WTC11 (cell line): ENCODE results near the gene MICAL3. TPM values are rescaled to one million over a fixed set of nuclear protein-coding genes. Genes with fewer than 3 reads are reported as not detected.

Experiments used
- ATAC-seq: fragments of 200-7000 bp; cut with Tn5 transposase; 2 replicates; pipeline ENCODE4 v1.10.0; 2021; ENCODE audit warnings: mild to moderate bottlenecking, moderate library complexity
- CTCF ChIA-PET: fragments of 300-600 bp; sonication (Branson Sonifier 250); formaldehyde crosslinking; loops from one replicate; lab custom pipeline; 2021; ENCODE audit warnings: antibody characterized with exemption; lab: Charles Lee
- POLR2A ChIA-PET: fragments of 350-600 bp; sonication (Branson Sonifier 250); formaldehyde crosslinking; loops from one replicate; lab custom pipeline; 2021; ENCODE audit warnings: antibody characterized with exemption; lab: Charles Lee
- DNase-seq: peaks from one replicate; pipeline ENCODE4 v3.0.0; 2021; ENCODE audit warnings: low spot score
- H3K27ac Mint-ChIP-seq: 2 replicates; pipeline ENCODE4 v1.8.0; 2021; ENCODE audit warnings: mixed read lengths
- H3K27me3 Mint-ChIP-seq: 2 replicates; pipeline ENCODE4 v1.8.0; 2021; ENCODE audit warnings: low read depth, mild to moderate bottlenecking, moderate library complexity, mixed read lengths
- H3K36me3 Mint-ChIP-seq: 2 replicates; pipeline ENCODE4 v1.8.0; 2021; ENCODE audit warnings: mixed read lengths
- H3K4me1 Mint-ChIP-seq: 2 replicates; pipeline ENCODE4 v1.8.0; 2022; ENCODE audit warnings: mixed read lengths
- H3K4me3 Mint-ChIP-seq: 2 replicates; pipeline ENCODE4 v1.8.0; 2021; ENCODE audit warnings: mild to moderate bottlenecking, moderate library complexity, mixed read lengths
- H3K9me3 Mint-ChIP-seq: 2 replicates; pipeline ENCODE4 v1.8.0; 2021; ENCODE audit warnings: mixed read lengths
- CBFB ChIP-seq: sonication (generic); formaldehyde crosslinking; IDR thresholded peaks from 2 replicates; pipeline ENCODE4 v1.8.1; 2022; ENCODE audit warnings: mild to moderate bottlenecking, low read depth, missing genetic modification reagents
- ETV6 ChIP-seq: sonication (generic); formaldehyde crosslinking; IDR thresholded peaks from 2 replicates; pipeline ENCODE4 v1.8.1; 2022; ENCODE audit warnings: mild to moderate bottlenecking, missing genetic modification reagents
- FOXP1 ChIP-seq: sonication (generic); formaldehyde crosslinking; IDR thresholded peaks from 2 replicates; pipeline ENCODE4 v1.8.0; 2022; ENCODE audit warnings: missing genetic modification reagents, mild to moderate bottlenecking, moderate library complexity, borderline replicate concordance
- GABPB1 ChIP-seq: sonication (generic); formaldehyde crosslinking; IDR thresholded peaks from 2 replicates; pipeline ENCODE4 v1.8.1; 2023; ENCODE audit warnings: mild to moderate bottlenecking, missing genetic modification reagents
- GTF2I ChIP-seq: fragments of 250-450 bp; sonication (Bioruptor Pico); conservative IDR thresholded peaks from 2 replicates; pipeline ENCODE4 v1.4.0; 2021; ENCODE audit warnings: mild to moderate bottlenecking
- IRF2 ChIP-seq: sonication (generic); formaldehyde crosslinking; IDR thresholded peaks from 2 replicates; pipeline ENCODE4 v1.8.0; 2022; ENCODE audit warnings: low read depth, missing genetic modification reagents, borderline replicate concordance
- JAZF1 ChIP-seq: fragments of 250-450 bp; sonication (Bioruptor Pico); IDR thresholded peaks from 2 replicates; pipeline ENCODE4 v1.9.0; 2021; ENCODE audit warnings: moderate library complexity, mild to moderate bottlenecking, inconsistent platforms
- MXD4 ChIP-seq: fragments of 250-450 bp; sonication (Bioruptor Pico); IDR thresholded peaks from 2 replicates; pipeline ENCODE4 v1.8.0; 2021; ENCODE audit warnings: mild to moderate bottlenecking, moderate library complexity, borderline replicate concordance
- MYBL2 ChIP-seq: sonication (generic); formaldehyde crosslinking; IDR thresholded peaks from 2 replicates; pipeline ENCODE4 v1.8.1; 2023; ENCODE audit warnings: mild to moderate bottlenecking, moderate library complexity, missing genetic modification reagents
- NFE2L1 ChIP-seq: sonication (generic); formaldehyde crosslinking; IDR thresholded peaks from 2 replicates; pipeline ENCODE4 v1.8.1; 2023; ENCODE audit warnings: missing genetic modification reagents
- NR2C2 ChIP-seq: sonication (generic); formaldehyde crosslinking; IDR thresholded peaks from 2 replicates; pipeline ENCODE4 v1.8.0; 2022; ENCODE audit warnings: mild to moderate bottlenecking, missing genetic modification reagents
- RELA ChIP-seq: sonication (generic); formaldehyde crosslinking; IDR thresholded peaks from 2 replicates; pipeline ENCODE4 v1.8.1; 2022; ENCODE audit warnings: missing genetic modification reagents, mild to moderate bottlenecking, borderline replicate concordance
- RORB ChIP-seq: fragments of 250-450 bp; sonication (Bioruptor Pico); IDR thresholded peaks from 2 replicates; pipeline ENCODE4 v1.9.0; 2021; ENCODE audit warnings: mild to moderate bottlenecking
- SMAD4 ChIP-seq: sonication (generic); formaldehyde crosslinking; IDR thresholded peaks from 2 replicates; pipeline ENCODE4 v1.8.0; 2022; ENCODE audit warnings: mild to moderate bottlenecking, missing genetic modification reagents
- SOX15 ChIP-seq: fragments of 250-450 bp; sonication (Bioruptor Pico); IDR thresholded peaks from 2 replicates; pipeline ENCODE4 v1.9.0; 2021; ENCODE audit warnings: mild to moderate bottlenecking
- ZNF671 ChIP-seq: fragments of 250-450 bp; sonication (Bioruptor Pico); IDR thresholded peaks from 2 replicates; pipeline ENCODE4 v1.8.0; 2021; ENCODE audit warnings: mild to moderate bottlenecking
- total RNA-seq: library from RNA; stranded (reverse); gene quantifications from 3 replicates; pipeline ENCODE4 v1.2.3, GENCODE V29; 2021
- TF ChIP-seq, protein P1 (sequence below): sonication (generic); formaldehyde crosslinking; IDR thresholded peaks from 2 replicates; pipeline ENCODE4 v1.8.1; 2023; ENCODE audit warnings: mild to moderate bottlenecking, moderate library complexity, missing genetic modification reagents
- TF ChIP-seq, protein P2 (sequence below): sonication (generic); formaldehyde crosslinking; IDR thresholded peaks from 2 replicates; pipeline ENCODE4 v1.8.1; 2022; ENCODE audit warnings: missing genetic modification reagents, borderline replicate concordance
- TF ChIP-seq, protein P3 (sequence below): fragments of 250-450 bp; sonication (Bioruptor Pico); IDR thresholded peaks from 2 replicates; pipeline ENCODE4 v1.9.0; 2021; ENCODE audit warnings: mild to moderate bottlenecking
- TF ChIP-seq, protein P4 (sequence below): sonication (generic); formaldehyde crosslinking; conservative IDR thresholded peaks from 2 replicates; pipeline ENCODE4 v1.8.1; 2022; ENCODE audit warnings: mild to moderate bottlenecking, missing genetic modification reagents
- TF ChIP-seq, protein P5 (sequence below): sonication (generic); formaldehyde crosslinking; IDR thresholded peaks from 2 replicates; pipeline ENCODE4 v1.8.0; 2022; ENCODE audit warnings: mild to moderate bottlenecking, missing genetic modification reagents
- TF ChIP-seq, protein P6 (sequence below): sonication (generic); formaldehyde crosslinking; IDR thresholded peaks from 2 replicates; pipeline ENCODE4 v1.8.1; 2023; ENCODE audit warnings: mild to moderate bottlenecking, missing genetic modification reagents
- TF ChIP-seq, protein P7 (sequence below): fragments of 250-450 bp; sonication (Bioruptor Pico); conservative IDR thresholded peaks from 2 replicates; pipeline ENCODE4 v1.9.0; 2021; ENCODE audit warnings: mild to moderate bottlenecking

Gene MICAL3
- total RNA-seq, 1 experiment from 2014 or later: 41.2 TPM

DNA sequence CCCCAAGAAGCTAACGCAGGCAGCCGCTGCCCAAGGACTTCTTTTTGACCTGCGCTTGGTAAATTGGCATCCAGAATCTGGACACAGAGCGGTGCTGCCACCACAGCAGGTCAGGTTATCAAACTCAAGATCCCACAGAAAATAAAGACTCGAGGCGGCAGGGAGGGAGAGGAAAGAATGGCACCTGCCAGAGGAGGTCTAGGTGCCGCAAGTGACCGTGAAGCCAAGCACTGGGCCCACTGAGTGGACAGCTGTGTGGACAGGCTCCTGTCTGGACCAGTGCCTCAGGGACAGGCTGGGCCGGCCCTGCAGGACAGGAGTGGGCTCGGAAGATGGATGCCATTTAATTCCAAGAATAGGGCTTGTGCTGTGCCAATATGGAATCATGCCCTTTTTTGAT, 277.4 kb downstream of the MICAL3 start:
- DNase-seq (no peak), ATAC-seq (no peak)
- Mint-ChIP-seq H3K4me3 (no peak overlapping the region), H3K27me3 (no peaks in the 10 kb centered on the region), H3K4me1 (peaks cover 16% of the 10 kb centered on the region), H3K36me3 (no peaks in the 10 kb centered on the region), H3K27ac (no peak overlapping the region), H3K9me3 (no peaks in the 10 kb centered on the region)
- ChIA-PET POLR2A (no interaction called here), CTCF (interaction anchor here (0.6 to 9.7 kb wide), 4 partner anchors 39 to 395 kb away, joined by 3 to 302 read pairs (median 4); no protein-coding TSS in a partner anchor)
- TF ChIP-seq NR2C2 (CRISPR knock-in tag): no peak
- TF ChIP-seq, protein P1, sequence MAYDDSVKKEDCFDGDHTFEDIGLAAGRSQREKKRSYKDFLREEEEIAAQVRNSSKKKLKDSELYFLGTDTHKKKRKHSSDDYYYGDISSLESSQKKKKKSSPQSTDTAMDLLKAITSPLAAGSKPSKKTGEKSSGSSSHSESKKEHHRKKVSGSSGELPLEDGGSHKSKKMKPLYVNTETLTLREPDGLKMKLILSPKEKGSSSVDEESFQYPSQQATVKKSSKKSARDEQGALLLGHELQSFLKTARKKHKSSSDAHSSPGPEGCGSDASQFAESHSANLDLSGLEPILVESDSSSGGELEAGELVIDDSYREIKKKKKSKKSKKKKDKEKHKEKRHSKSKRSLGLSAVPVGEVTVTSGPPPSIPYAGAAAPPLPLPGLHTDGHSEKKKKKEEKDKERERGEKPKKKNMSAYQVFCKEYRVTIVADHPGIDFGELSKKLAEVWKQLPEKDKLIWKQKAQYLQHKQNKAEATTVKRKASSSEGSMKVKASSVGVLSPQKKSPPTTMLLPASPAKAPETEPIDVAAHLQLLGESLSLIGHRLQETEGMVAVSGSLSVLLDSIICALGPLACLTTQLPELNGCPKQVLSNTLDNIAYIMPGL (CRISPR knock-in tag): no peak
- no peak for TF ChIP-seq CBFB (CRISPR knock-in tag)
- no peak for TF ChIP-seq ZNF671 (CRISPR knock-in tag)
- no peak for TF ChIP-seq SOX15 (CRISPR knock-in tag)
- no peak for TF ChIP-seq JAZF1 (CRISPR knock-in tag)

DNA sequence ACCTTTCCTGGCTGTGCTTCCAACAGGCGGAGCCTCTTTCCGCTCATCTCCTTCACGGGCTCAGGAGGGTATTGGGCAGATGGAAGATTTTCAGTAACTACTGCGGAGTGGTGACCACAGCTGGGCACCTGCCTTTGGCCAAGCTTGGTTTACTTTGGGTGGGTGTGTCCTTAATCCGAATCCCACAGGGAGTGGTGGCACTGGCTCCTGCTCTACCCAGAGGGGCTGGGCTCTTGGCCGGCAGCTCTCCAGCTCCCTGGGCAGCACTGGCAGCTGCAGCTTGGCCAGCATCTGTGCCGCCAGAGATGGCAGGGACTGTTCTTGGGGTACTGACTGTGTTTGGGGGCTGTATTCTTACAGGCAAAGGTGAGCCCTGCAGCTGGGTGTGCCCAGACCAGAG, 279.9 kb downstream of the MICAL3 start:
- Mint-ChIP-seq H3K36me3 (no peaks in the 10 kb centered on the region), H3K4me3 (no peak overlapping the region)
- DNase-seq (no peak), ATAC-seq (no peak)
- POLR2A ChIA-PET: interaction anchor here (0.9 kb wide), 1 partner anchor 41 kb away, joined by 3 read pairs; no protein-coding TSS in a partner anchor
- TF ChIP-seq, protein P2, sequence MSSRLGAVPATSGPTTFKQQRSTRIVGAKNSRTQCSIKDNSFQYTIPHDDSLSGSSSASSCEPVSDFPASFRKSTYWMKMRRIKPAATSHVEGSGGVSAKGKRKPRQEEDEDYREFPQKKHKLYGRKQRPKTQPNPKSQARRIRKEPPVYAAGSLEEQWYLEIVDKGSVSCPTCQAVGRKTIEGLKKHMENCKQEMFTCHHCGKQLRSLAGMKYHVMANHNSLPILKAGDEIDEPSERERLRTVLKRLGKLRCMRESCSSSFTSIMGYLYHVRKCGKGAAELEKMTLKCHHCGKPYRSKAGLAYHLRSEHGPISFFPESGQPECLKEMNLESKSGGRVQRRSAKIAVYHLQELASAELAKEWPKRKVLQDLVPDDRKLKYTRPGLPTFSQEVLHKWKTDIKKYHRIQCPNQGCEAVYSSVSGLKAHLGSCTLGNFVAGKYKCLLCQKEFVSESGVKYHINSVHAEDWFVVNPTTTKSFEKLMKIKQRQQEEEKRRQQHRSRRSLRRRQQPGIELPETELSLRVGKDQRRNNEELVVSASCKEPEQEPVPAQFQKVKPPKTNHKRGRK (CRISPR knock-in tag): no peak
- TF ChIP-seq MYBL2 (CRISPR knock-in tag) (no peak), RORB (CRISPR knock-in tag) (no peak), GABPB1 (CRISPR knock-in tag) (no peak), GTF2I (CRISPR knock-in tag) (no peak), IRF2 (CRISPR knock-in tag) (no peak), ETV6 (CRISPR knock-in tag) (no peak), MXD4 (CRISPR knock-in tag) (no peak), NFE2L1 (CRISPR knock-in tag) (no peak), SMAD4 (CRISPR knock-in tag) (no peak), RELA (no peak), FOXP1 (CRISPR knock-in tag) (no peak)
- TF ChIP-seq, protein P3, sequence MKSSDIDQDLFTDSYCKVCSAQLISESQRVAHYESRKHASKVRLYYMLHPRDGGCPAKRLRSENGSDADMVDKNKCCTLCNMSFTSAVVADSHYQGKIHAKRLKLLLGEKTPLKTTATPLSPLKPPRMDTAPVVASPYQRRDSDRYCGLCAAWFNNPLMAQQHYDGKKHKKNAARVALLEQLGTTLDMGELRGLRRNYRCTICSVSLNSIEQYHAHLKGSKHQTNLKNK (CRISPR knock-in tag): no peak
- TF ChIP-seq, protein P4, sequence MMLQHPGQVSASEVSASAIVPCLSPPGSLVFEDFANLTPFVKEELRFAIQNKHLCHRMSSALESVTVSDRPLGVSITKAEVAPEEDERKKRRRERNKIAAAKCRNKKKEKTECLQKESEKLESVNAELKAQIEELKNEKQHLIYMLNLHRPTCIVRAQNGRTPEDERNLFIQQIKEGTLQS: no peak
- TF ChIP-seq, protein P5, sequence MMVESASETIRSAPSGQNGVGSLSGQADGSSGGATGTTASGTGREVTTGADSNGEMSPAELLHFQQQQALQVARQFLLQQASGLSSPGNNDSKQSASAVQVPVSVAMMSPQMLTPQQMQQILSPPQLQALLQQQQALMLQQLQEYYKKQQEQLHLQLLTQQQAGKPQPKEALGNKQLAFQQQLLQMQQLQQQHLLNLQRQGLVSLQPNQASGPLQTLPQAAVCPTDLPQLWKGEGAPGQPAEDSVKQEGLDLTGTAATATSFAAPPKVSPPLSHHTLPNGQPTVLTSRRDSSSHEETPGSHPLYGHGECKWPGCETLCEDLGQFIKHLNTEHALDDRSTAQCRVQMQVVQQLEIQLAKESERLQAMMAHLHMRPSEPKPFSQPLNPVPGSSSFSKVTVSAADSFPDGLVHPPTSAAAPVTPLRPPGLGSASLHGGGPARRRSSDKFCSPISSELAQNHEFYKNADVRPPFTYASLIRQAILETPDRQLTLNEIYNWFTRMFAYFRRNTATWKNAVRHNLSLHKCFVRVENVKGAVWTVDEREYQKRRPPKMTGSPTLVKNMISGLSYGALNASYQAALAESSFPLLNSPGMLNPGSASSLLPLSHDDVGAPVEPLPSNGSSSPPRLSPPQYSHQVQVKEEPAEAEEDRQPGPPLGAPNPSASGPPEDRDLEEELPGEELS: no peak
- TF ChIP-seq, protein P6, sequence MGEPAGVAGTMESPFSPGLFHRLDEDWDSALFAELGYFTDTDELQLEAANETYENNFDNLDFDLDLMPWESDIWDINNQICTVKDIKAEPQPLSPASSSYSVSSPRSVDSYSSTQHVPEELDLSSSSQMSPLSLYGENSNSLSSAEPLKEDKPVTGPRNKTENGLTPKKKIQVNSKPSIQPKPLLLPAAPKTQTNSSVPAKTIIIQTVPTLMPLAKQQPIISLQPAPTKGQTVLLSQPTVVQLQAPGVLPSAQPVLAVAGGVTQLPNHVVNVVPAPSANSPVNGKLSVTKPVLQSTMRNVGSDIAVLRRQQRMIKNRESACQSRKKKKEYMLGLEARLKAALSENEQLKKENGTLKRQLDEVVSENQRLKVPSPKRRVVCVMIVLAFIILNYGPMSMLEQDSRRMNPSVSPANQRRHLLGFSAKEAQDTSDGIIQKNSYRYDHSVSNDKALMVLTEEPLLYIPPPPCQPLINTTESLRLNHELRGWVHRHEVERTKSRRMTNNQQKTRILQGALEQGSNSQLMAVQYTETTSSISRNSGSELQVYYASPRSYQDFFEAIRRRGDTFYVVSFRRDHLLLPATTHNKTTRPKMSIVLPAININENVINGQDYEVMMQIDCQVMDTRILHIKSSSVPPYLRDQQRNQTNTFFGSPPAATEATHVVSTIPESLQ (CRISPR knock-in tag): no peak
- TF ChIP-seq, protein P7, sequence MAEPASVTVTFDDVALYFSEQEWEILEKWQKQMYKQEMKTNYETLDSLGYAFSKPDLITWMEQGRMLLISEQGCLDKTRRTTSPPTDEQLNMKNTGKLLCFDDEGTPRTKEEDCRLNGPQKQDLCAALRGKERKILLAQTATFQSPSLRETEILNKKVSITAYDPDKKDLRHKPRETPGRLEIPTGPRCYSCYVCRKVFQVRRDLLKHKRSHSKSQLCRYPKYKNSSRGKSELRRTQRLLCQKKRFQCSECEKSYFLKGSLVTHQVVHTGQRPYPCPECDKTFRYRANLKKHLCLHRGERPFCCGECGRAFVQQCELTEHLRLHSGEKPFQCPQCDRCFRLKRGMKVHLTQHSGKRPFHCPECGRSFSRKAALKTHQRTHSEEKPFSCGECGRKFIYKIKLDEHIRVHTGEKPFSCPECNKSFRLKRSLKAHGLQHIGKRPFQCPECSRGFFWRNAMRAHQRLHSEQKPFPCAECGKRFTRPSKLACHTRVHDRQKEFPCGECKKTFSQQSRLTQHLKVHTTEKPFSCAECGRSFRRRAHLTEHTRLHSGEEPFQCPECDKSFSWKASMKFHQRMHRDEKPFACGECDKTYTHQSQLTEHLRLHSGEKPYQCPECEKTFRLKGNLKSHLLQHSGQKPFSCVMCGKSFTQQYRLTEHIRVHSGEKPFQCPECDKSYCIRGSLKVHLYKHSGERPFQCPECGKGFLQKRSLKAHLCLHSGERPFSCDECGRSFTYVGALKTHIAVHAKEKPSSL (CRISPR knock-in tag): no peak
- TF ChIP-seq, all 79 proteins: peak for 0
- Mint-ChIP-seq H3K4me1 (peaks cover 19% of the 10 kb centered on the region), H3K27ac (no peak overlapping the region), H3K27me3 (no peaks in the 10 kb centered on the region), H3K9me3 (no peaks in the 10 kb centered on the region)
- CTCF ChIA-PET: interaction anchor here (0.9 to 9.7 kb wide), 16 partner anchors 10 to 665 kb away, joined by 3 to 302 read pairs (median 10); partner anchors contain the start of genes BID and PEX26
